KBM-7 (cell line): ENCODE results near the gene PDLIM7.
A peak's percentile ranks its signal among the peaks of the same experiment; 100 is the strongest.

Experiments used
- DNase-seq: peaks from one replicate; pipeline ENCODE4 v3.0.0-alpha.2; 2015
- in situ Hi-C: fragments of 300-500 bp; cut with MboI; formaldehyde crosslinking; loops from 2 replicates; pipeline ENCODE4 v1.14.3; 2020; ENCODE audit warnings: low sequenced_read_pairs, low pct_unique_long_range_greater_than_20kb, mixed read lengths

Gene PDLIM7

GRCh38 chr5:177466861-177467260 lies 30.5 kb downstream of the PDLIM7 start:
- in situ Hi-C loops: no loop called here

GRCh38 chr5:177465044-177465443 lies 32.4 kb downstream of the PDLIM7 start:
- in situ Hi-C loops: no loop called here

More at GRCh38 chr5:177466861-177467260, 30.5 kb downstream of the PDLIM7 start:
- DNase-seq: no peak

GRCh38 chr5:177462021-177462670 lies 35.3 kb downstream of the PDLIM7 start:
- peak; percentile 72 for DNase-seq
- in situ Hi-C loops: no loop called here

More at GRCh38 chr5:177465044-177465443, 32.4 kb downstream of the PDLIM7 start:
- no peak for DNase-seq

GRCh38 chr5:177459819-177460628 lies 37.4 kb downstream of the PDLIM7 start:
- in situ Hi-C loops: no loop called here
- DNase-seq: no peak

- in situ Hi-C loops: no loop called here
- no peak for DNase-seq
These were observed 38.0 kb downstream of the PDLIM7 start for GRCh38 chr5:177459357-177459756.

GRCh38 chr5:177458912-177459350 lies 38.5 kb downstream of the PDLIM7 start:
- DNase-seq: no peak
- in situ Hi-C loops: no loop called here

- in situ Hi-C loops: no loop called here
- no peak for DNase-seq
These were observed 39.3 kb downstream of the PDLIM7 start for GRCh38 chr5:177457852-177458681.

GRCh38 chr5:177456976-177457851 lies 40.2 kb downstream of the PDLIM7 start:
- DNase-seq: peak; percentile 95
- in situ Hi-C loops: no loop called here

- in situ Hi-C loops: no loop called here
- no peak for DNase-seq
These were observed 40.8 kb downstream of the PDLIM7 start for GRCh38 chr5:177456591-177456964.

GRCh38 chr5:177455661-177456590 lies 41.5 kb downstream of the PDLIM7 start:
- peak; percentile 86 for DNase-seq
- in situ Hi-C loops: no loop called here

GRCh38 chr5:177455036-177455660 lies 42.3 kb downstream of the PDLIM7 start:
- in situ Hi-C loops: no loop called here
- peak; percentile 89 for DNase-seq

GRCh38 chr5:177454397-177455035 lies 42.9 kb downstream of the PDLIM7 start:
- in situ Hi-C loops: no loop called here
- peak; percentile 95 for DNase-seq

- in situ Hi-C loops: no loop called here
- DNase-seq: no peak
These were observed 43.5 kb downstream of the PDLIM7 start for GRCh38 chr5:177453852-177454396.

- DNase-seq: no peak
- in situ Hi-C loops: no loop called here
These were observed 44.4 kb downstream of the PDLIM7 start for GRCh38 chr5:177452688-177453638.

GRCh38 chr5:177450667-177451424 lies 46.6 kb downstream of the PDLIM7 start:
- in situ Hi-C loops: no loop called here
- no peak for DNase-seq
